ENCODE data around the gene IPCEF1. TPM values are rescaled to one million over a fixed set of nuclear protein-coding genes. Genes with fewer than 3 reads are reported as not detected.

The IPCEF1 gene
- total and polyA plus RNA-seq, 2 of the 8 experiments (the other 6 are each of a cell fraction or from before 2014, with no cell fraction given), result 0.41 to 0.78 TPM

DNA sequence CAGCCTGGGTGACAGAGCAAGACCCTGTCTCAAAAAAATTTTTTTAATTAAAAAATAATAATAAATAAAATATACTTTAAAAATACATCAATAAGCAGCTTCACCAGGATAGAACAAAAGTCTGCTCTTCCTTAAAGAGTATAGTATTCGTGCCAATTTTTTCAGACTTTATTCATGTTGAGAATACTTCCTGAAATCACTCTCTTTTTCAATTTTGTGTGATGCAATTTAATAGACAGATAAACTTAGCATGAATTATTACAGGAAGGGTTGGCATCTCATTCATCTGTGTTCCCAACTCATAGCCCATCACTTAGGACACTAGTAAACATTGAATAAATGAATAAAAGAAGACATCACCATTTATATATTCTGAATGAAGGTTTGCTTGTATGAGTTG, 52.4 kb downstream of the IPCEF1 start:
- no peaks in the 10 kb centered on the region for H3K23me2 ChIP-seq (ENCODE audit: low read depth, low read length)
- FAIRE-seq, result no peak
- no peak overlapping the region for H2AFZ ChIP-seq (ENCODE audit: low read length)
- DNase-seq (ENCODE audit: low read depth in 1 of 2, low spot score in 2 of 2), result no peak
- no peak overlapping the region for H2BK15ac ChIP-seq (ENCODE audit: low read length)
- TF ChIP-seq TBP (IDR thresholded peaks at IDR 0.05; ENCODE audit: low read depth, low read length), result no peak
- no peak for TF ChIP-seq KDM4A (IDR thresholded peaks at IDR 0.05; ENCODE audit: low read depth, low read length, severe bottlenecking)
- TF ChIP-seq CEBPB (IDR thresholded peaks at IDR 0.05; ENCODE audit: low read depth, low read length), result no peak
- no peak for TF ChIP-seq BRCA1 (IDR thresholded peaks at IDR 0.05; ENCODE audit: low read depth, low read length)
- no peak for TF ChIP-seq JUND (IDR thresholded peaks at IDR 0.05; ENCODE audit: low read length)
- TF ChIP-seq SIX5 (IDR thresholded peaks at IDR 0.05; ENCODE audit: low read depth, low read length), result no peak
- H3K27ac ChIP-seq (ENCODE audit: low read depth, low read length), result no peak overlapping the region
- H3K4me1 ChIP-seq (replicated peaks in 1 of 4; ENCODE audit: control insufficient read depth in 3 of 4, insufficient read depth in 4 of 4, low read length in 3 of 4), result peaks cover 0 to 6% (median 0%) of the 10 kb centered on the region in 4 experiments; a peak in 1 of 7 replicates
- 0 out of 4 replicates have a peak, but pooled peaks cover 0 to 5% of the 10 kb centered on the region in 2 experiments for H3K9me3 ChIP-seq (ENCODE audit: insufficient read depth in 2 of 2, low read depth in 1 of 2, low read length in 1 of 2)
- no peak overlapping the region for H2BK5ac ChIP-seq (ENCODE audit: low read depth, low read length)
- H3K18ac ChIP-seq (ENCODE audit: extremely low read depth, low read length), result no peak overlapping the region
- H2AK5ac ChIP-seq (ENCODE audit: low read depth, low read length), result no peak overlapping the region
- H3K56ac ChIP-seq (replicated peaks; ENCODE audit: insufficient read length, low read depth, low read length), result no peak overlapping the region
- POLR2A ChIA-PET (ENCODE audit: partially characterized antibody), result no interaction called here
- 96% methylated on average over 1 of the region's 1 CpG; no CpG with 5 or more reads in 1 of the 2 experiments for WGBS, 2 experiments (ENCODE audit: extremely low coverage in 1 of 2, insufficient coverage in 1 of 2, insufficient read length in 1 of 2, insufficient replicate concordance in 2 of 2, low coverage in 1 of 2, low lambda C conversion rate in 2 of 2, missing lambda C conversion rate in 1 of 2)
- H4K91ac ChIP-seq (replicated peaks; ENCODE audit: insufficient read length, low read length), result no peak overlapping the region
- H4K5ac ChIP-seq (ENCODE audit: insufficient read length, low read depth, low read length), result no peak overlapping the region
- H3K27me3 ChIP-seq (replicated peaks in 1 of 4; ENCODE audit: control insufficient read depth in 3 of 4, extremely low read depth in 1 of 4, insufficient read depth in 3 of 4, low read length in 3 of 4), result no peaks in the 10 kb centered on the region
- H3K4me2 ChIP-seq (ENCODE audit: insufficient read depth in 1 of 2, low read depth in 2 of 2, low read length in 2 of 2), result no peak overlapping the region
- H3K79me1 ChIP-seq (ENCODE audit: low read depth, low read length), result no peaks in the 10 kb centered on the region
- H3K23ac ChIP-seq (ENCODE audit: insufficient read length), result no peak overlapping the region
- no peak overlapping the region for H3K4me3 ChIP-seq (ENCODE audit: extremely low read depth in 1 of 4, insufficient read depth in 2 of 4, low read depth in 3 of 4, low read length in 4 of 4)
- H3K9ac ChIP-seq (replicated peaks in 1 of 4; ENCODE audit: extremely low read depth in 1 of 4, low read depth in 3 of 4, low read length in 3 of 4), result no peak overlapping the region
- no peaks in the 10 kb centered on the region for H4K20me1 ChIP-seq (replicated peaks in 1 of 2; ENCODE audit: control insufficient read depth in 1 of 2, insufficient read depth in 2 of 2, low read length in 2 of 2)
- no peaks in the 10 kb centered on the region for H3K79me2 ChIP-seq (ENCODE audit: control insufficient read depth in 1 of 2, insufficient read depth in 2 of 2, low read length in 2 of 2)
- H3K36me3 ChIP-seq (ENCODE audit: control insufficient read depth in 2 of 4, insufficient read depth in 4 of 4, low read length in 3 of 4), result no peaks in the 10 kb centered on the region
- H2BK12ac ChIP-seq (ENCODE audit: low read depth, low read length), result no peak overlapping the region
- H3K4ac ChIP-seq (replicated peaks; ENCODE audit: insufficient read length, low read depth, low read length), result no peak overlapping the region
- no peak overlapping the region for H4K8ac ChIP-seq (ENCODE audit: extremely low read depth, insufficient read depth, low read length)
- CTCF ChIA-PET (ENCODE audit: partially characterized antibody), result interaction anchor here (1.1 kb wide), 1 partner anchor 28 kb away, joined by 3 read pairs; no protein-coding TSS in a partner anchor
- no peak overlapping the region for H2BK120ac ChIP-seq (replicated peaks; ENCODE audit: low read depth, low read length)
- no peak overlapping the region for H3K14ac ChIP-seq (ENCODE audit: insufficient read length)
- H2BK20ac ChIP-seq (ENCODE audit: low read length), result no peak overlapping the region
